ENCODE measurements around the gene RBM47. TPM values are rescaled to one million over a fixed set of nuclear protein-coding genes. Genes with fewer than 3 reads are reported as not detected.
A peak's percentile ranks its signal among the peaks of the same experiment; 100 is the strongest.

RBM47 gene
- total and polyA plus RNA-seq, 4 donors, result 25.9 to 119 (median 94.0) TPM

DNA sequence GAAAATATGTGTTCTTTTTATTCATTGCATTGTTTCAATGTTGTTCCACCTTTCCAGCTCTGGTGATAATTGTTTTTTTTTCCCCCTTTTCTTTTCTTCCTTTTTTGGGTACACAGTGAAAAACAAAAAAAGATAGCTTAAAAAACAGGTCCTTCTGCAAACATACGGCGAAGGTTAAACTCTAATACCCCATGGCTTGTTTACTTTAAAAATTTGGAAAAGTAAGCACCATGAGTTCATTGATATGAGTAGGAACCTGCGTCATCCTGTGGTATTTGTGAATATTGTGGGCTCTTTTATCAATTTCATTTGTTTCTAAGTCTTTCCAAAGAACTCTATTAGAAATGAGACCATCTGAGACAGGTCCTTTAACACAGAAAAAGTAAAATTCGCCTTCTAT lies 171.0 kb downstream of the RBM47 start:
- ATAC-seq (ENCODE audit: insufficient read depth, low FRiP score) (no peak), DNase-seq (no peak)
- Histone ChIP-seq H3K9me3 (ENCODE audit: control insufficient read depth in 4 of 4, insufficient read depth in 3 of 4, low read length in 3 of 4) (no peaks in the 10 kb centered on the region), H3K9ac (ENCODE audit: insufficient read depth in 1 of 2, low read length in 2 of 2) (no peak overlapping the region), H3K27ac (ENCODE audit: low read depth in 1 of 2, low read length in 1 of 2) (no peak overlapping the region), H3K36me3 (ENCODE audit: control insufficient read depth in 4 of 4, insufficient read depth in 4 of 4, low read length in 4 of 4) (no peaks in the 10 kb centered on the region), H3K27me3 (ENCODE audit: control insufficient read depth in 3 of 3, insufficient read depth in 3 of 3, low read length in 2 of 3) (no peaks in the 10 kb centered on the region), H3K4me1 (ENCODE audit: control insufficient read depth in 5 of 5, insufficient read depth in 5 of 5, low read length in 5 of 5) (peaks cover 0 to 9% (median 0%) of the 10 kb centered on the region in 5 donors), H3K4me3 (no peak overlapping the region)
- TF ChIP-seq, protein P1, sequence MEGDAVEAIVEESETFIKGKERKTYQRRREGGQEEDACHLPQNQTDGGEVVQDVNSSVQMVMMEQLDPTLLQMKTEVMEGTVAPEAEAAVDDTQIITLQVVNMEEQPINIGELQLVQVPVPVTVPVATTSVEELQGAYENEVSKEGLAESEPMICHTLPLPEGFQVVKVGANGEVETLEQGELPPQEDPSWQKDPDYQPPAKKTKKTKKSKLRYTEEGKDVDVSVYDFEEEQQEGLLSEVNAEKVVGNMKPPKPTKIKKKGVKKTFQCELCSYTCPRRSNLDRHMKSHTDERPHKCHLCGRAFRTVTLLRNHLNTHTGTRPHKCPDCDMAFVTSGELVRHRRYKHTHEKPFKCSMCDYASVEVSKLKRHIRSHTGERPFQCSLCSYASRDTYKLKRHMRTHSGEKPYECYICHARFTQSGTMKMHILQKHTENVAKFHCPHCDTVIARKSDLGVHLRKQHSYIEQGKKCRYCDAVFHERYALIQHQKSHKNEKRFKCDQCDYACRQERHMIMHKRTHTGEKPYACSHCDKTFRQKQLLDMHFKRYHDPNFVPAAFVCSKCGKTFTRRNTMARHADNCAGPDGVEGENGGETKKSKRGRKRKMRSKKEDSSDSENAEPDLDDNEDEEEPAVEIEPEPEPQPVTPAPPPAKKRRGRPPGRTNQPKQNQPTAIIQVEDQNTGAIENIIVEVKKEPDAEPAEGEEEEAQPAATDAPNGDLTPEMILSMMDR (IDR thresholded peaks at IDR 0.05; ENCODE audit: control extremely low read depth, extremely low read depth), result no peak
- 71 to 76% methylated on average over 4 of the region's 4 CpGs for WGBS, 2 donors

GRCh38 chr4:40458109-40458508 lies 171.6 kb downstream of the RBM47 start:
- Histone ChIP-seq H3K9me3 (ENCODE audit: control insufficient read depth in 4 of 4, insufficient read depth in 3 of 4, low read length in 3 of 4) (no peaks in the 10 kb centered on the region), H3K9ac (ENCODE audit: insufficient read depth in 1 of 2, low read length in 2 of 2) (no peak overlapping the region), H3K27ac (ENCODE audit: low read depth in 1 of 2, low read length in 1 of 2) (no peak overlapping the region), H3K4me1 (ENCODE audit: control insufficient read depth in 5 of 5, insufficient read depth in 5 of 5, low read length in 5 of 5) (peaks cover 0 to 11% (median 4%) of the 10 kb centered on the region in 5 donors), H3K27me3 (ENCODE audit: control insufficient read depth in 3 of 3, insufficient read depth in 3 of 3, low read length in 2 of 3) (no peaks in the 10 kb centered on the region), H3K4me3 (no peak overlapping the region), H3K36me3 (ENCODE audit: control insufficient read depth in 4 of 4, insufficient read depth in 4 of 4, low read length in 4 of 4) (no peaks in the 10 kb centered on the region)
- ATAC-seq (ENCODE audit: insufficient read depth, low FRiP score), result no peak
- 83 to 93% methylated on average over 1 of the region's 1 CpG for WGBS, 2 donors
- TF ChIP-seq, protein P1 (IDR thresholded peaks at IDR 0.05; ENCODE audit: control extremely low read depth, extremely low read depth), result no peak
- no peak for DNase-seq

DNA sequence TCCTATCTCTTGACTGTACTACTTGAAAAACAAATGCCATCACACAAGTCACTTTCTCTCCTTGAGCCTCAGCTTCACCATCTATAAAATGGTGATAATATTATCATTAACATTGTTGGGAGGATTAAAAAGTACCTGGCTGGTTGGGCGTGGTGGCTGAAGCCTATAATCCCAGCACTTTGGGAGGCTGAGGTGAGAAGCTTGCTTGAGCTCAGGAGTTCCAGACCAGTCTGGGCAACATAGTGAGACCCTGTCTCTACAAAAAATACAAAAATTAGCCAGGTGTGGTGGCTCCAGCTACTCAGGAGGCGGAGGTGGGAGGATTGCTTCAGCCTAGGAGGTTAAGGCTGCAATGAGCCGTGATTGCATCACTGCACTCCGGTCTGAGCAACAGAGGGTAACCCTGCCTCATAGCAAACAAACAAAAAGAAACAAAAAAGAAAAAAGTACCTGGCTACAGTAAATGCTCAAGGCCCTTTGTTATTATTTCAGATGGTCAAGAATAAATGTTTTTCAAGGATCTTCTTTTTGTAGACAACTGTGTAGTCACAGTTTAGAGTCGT lies 174.2 kb downstream of the RBM47 start:
- Histone ChIP-seq H3K4me3 (no peak overlapping the region), H3K4me1 (ENCODE audit: control insufficient read depth in 5 of 5, insufficient read depth in 5 of 5, low read length in 5 of 5) (peaks cover 0 to 18% (median 5%) of the 10 kb centered on the region in 5 donors), H3K9ac (ENCODE audit: insufficient read depth in 1 of 2, low read length in 2 of 2) (no peak overlapping the region), H3K9me3 (ENCODE audit: control insufficient read depth in 4 of 4, insufficient read depth in 3 of 4, low read length in 3 of 4) (no peaks in the 10 kb centered on the region), H3K36me3 (ENCODE audit: control insufficient read depth in 4 of 4, insufficient read depth in 4 of 4, low read length in 4 of 4) (peaks cover 0 to 1% (median 0%) of the 10 kb centered on the region in 4 donors), H3K27ac (ENCODE audit: low read depth in 1 of 2, low read length in 1 of 2) (peak overlapping the region in 1 of 2 donors; percentile 44), H3K27me3 (ENCODE audit: control insufficient read depth in 3 of 3, insufficient read depth in 3 of 3, low read length in 2 of 3) (no peaks in the 10 kb centered on the region)
- 62 to 72% methylated on average over 5 of the region's 5 CpGs for WGBS, 2 donors
- ATAC-seq (ENCODE audit: insufficient read depth, low FRiP score), result no peak
- TF ChIP-seq, protein P1 (IDR thresholded peaks at IDR 0.05; ENCODE audit: control extremely low read depth, extremely low read depth), result no peak
- DNase-seq, result no peak

- Histone ChIP-seq H3K4me3 (no peak overlapping the region), H3K9me3 (ENCODE audit: control insufficient read depth in 4 of 4, insufficient read depth in 3 of 4, low read length in 3 of 4) (no peaks in the 10 kb centered on the region), H3K9ac (ENCODE audit: insufficient read depth in 1 of 2, low read length in 2 of 2) (no peak overlapping the region), H3K27me3 (ENCODE audit: control insufficient read depth in 3 of 3, insufficient read depth in 3 of 3, low read length in 2 of 3) (no peaks in the 10 kb centered on the region), H3K27ac (ENCODE audit: low read depth in 1 of 2, low read length in 1 of 2) (no peak overlapping the region), H3K4me1 (ENCODE audit: control insufficient read depth in 5 of 5, insufficient read depth in 5 of 5, low read length in 5 of 5) (peaks cover 0 to 18% (median 5%) of the 10 kb centered on the region in 5 donors), H3K36me3 (ENCODE audit: control insufficient read depth in 4 of 4, insufficient read depth in 4 of 4, low read length in 4 of 4) (peaks cover 0 to 1% (median 0%) of the 10 kb centered on the region in 4 donors)
- 35 to 73% methylated on average over 2 of the region's 2 CpGs for WGBS, 2 donors
- DNase-seq (no peak), ATAC-seq (ENCODE audit: insufficient read depth, low FRiP score) (no peak)
- TF ChIP-seq, protein P1 (IDR thresholded peaks at IDR 0.05; ENCODE audit: control extremely low read depth, extremely low read depth), result no peak
Observed at GRCh38 chr4:40454816-40455215, 174.8 kb downstream of the RBM47 start.
